Measurements from ENCODE around the gene KCNK10.

DNA sequence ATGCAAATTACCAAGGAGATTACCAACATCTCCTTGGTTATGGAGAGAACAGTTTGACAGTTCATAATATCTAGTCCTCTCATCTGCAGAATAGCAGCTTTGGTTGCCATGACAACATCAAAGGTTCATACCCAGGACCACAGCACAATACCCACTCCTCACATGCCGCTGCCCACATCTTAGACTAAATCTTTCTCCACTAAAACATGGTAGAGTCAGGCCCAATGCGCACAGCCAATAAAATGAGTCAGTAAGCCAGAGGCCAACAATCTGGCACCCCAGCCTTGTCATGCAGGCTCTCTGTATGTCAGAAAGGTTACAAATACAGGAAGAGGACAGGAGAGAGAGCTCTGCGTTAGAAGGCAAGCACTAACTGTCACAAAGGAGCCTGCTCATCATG lies 70.6 kb downstream of the KCNK10 start:
- TF ChIP-seq, protein P1, sequence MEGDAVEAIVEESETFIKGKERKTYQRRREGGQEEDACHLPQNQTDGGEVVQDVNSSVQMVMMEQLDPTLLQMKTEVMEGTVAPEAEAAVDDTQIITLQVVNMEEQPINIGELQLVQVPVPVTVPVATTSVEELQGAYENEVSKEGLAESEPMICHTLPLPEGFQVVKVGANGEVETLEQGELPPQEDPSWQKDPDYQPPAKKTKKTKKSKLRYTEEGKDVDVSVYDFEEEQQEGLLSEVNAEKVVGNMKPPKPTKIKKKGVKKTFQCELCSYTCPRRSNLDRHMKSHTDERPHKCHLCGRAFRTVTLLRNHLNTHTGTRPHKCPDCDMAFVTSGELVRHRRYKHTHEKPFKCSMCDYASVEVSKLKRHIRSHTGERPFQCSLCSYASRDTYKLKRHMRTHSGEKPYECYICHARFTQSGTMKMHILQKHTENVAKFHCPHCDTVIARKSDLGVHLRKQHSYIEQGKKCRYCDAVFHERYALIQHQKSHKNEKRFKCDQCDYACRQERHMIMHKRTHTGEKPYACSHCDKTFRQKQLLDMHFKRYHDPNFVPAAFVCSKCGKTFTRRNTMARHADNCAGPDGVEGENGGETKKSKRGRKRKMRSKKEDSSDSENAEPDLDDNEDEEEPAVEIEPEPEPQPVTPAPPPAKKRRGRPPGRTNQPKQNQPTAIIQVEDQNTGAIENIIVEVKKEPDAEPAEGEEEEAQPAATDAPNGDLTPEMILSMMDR (IDR thresholded peaks at IDR 0.05 in 4 of 5, conservative IDR thresholded peaks at IDR 0.05 in 1 of 5), result no peak
- no peak for TF ChIP-seq POLR2A (IDR thresholded peaks at IDR 0.05)

All from gastrocnemius medialis (tissue), 4 donors.